GM12878 (cell line): Measurements from ENCODE around the gene NRP2. TPM values are rescaled to one million over a fixed set of nuclear protein-coding genes. Genes with fewer than 3 reads are reported as not detected.

ENCODE experiments used
- ATAC-seq: fragments of 200-7000 bp; cut with Tn5 transposase; 3 replicates; pipeline ENCODE4 v1.9.1; 2020; ENCODE audit warnings: mild to moderate bottlenecking, moderate library complexity
- BruUV-seq: library from RNA; stranded (reverse); fragments of 400-500 nt; replicated peaks from 2 replicates; lab custom pipeline; 2021; lab: Mats Ljungman, UMichigan
- CTCF ChIA-PET: fragments of 300-600 bp; sonication (Branson Sonifier 250); formaldehyde crosslinking; extraction: SDS; loops from one replicate; lab custom pipeline; 2021; ENCODE audit warnings: inconsistent platforms; lab: Yijun Ruan, JAX
- POLR2A ChIA-PET: fragments of 350-600 bp; formaldehyde crosslinking; extraction: SDS; loops from one replicate; lab custom pipeline; 2021; ENCODE audit warnings: inconsistent platforms; lab: Charles Lee
- RAD21 ChIA-PET: fragments of 300-600 bp; sonication (Branson Sonifier 250); formaldehyde crosslinking; loops from one replicate; lab custom pipeline; 2023; ENCODE audit warnings: antibody characterized with exemption; ENCODE audit not compliant: unreplicated experiment; lab: Charles Lee
- SMC1A ChIA-PET: fragments of 300-600 bp; sonication (Branson Sonifier 250); formaldehyde crosslinking; loops from one replicate; lab custom pipeline; 2023; ENCODE audit not compliant: unreplicated experiment, uncharacterized antibody; lab: Charles Lee
- DNase-seq: peaks from one replicate; pipeline ENCODE4 v3.0.0-alpha.2; 2011; ENCODE audit warnings: low read depth, low spot score
- FAIRE-seq: peaks from 3 replicates; lab custom pipeline; 2011; peaks lifted over from hg19 to GRCh38; lab: Jason Lieb, UNC
- H2AFZ ChIP-seq: 2 replicates; pipeline ENCODE4 v1.6.0; 2011; ENCODE audit warnings: low read depth, low read length, control low read depth; ENCODE audit not compliant: control insufficient read depth
- H3K27ac ChIP-seq: 2 replicates; pipeline ENCODE4 v1.5.1; 2011; ENCODE audit warnings: control low read depth; ENCODE audit not compliant: control insufficient read depth, insufficient read depth
- H3K27me3 ChIP-seq, 2 experiments: replicated peaks in 1 of 2; 2 replicates each; pipeline versions ENCODE4 v1.6.0 to v1.6.1; 2011; ENCODE audit warnings: low read length in 1 of 2; ENCODE audit not compliant: control insufficient read depth in 2 of 2, insufficient read depth in 2 of 2
- H3K36me3 ChIP-seq, 2 experiments: 2 replicates each; pipeline ENCODE4 v1.5.1; 2011; ENCODE audit warnings: low read length in 1 of 2; ENCODE audit not compliant: control insufficient read depth in 2 of 2, insufficient read depth in 2 of 2
- H3K4me1 ChIP-seq: 2 replicates; pipeline ENCODE4 v1.6.1; 2011; ENCODE audit warnings: mild to moderate bottlenecking, low read length, moderate library complexity, mixed read lengths; ENCODE audit not compliant: control insufficient read depth, insufficient read depth
- H3K4me2 ChIP-seq: 2 replicates; pipeline ENCODE4 v1.6.0; 2011; ENCODE audit warnings: control low read depth; ENCODE audit not compliant: control insufficient read depth, insufficient read depth
- H3K4me3 ChIP-seq: fragments of 200-600 bp; sonication (generic); 2 replicates; pipeline ENCODE4 v1.5.1; 2016
- H3K79me2 ChIP-seq: 2 replicates; pipeline ENCODE4 v1.6.0; 2011; ENCODE audit warnings: low read length; ENCODE audit not compliant: control insufficient read depth, insufficient read depth
- H3K9ac ChIP-seq: 2 replicates; pipeline ENCODE4 v1.8.0; 2011; ENCODE audit warnings: low read length, control low read depth, mixed read lengths; ENCODE audit not compliant: control insufficient read depth, insufficient read depth
- H3K9me3 ChIP-seq: replicated peaks from 3 replicates; pipeline ENCODE4 v1.5.1; 2011; ENCODE audit warnings: mild to moderate bottlenecking, low read length; ENCODE audit not compliant: control insufficient read depth, insufficient read depth
- H4K20me1 ChIP-seq: 2 replicates; pipeline ENCODE4 v1.6.0; 2011; ENCODE audit not compliant: control insufficient read depth, insufficient read depth
- CREB1 ChIP-seq: IDR thresholded peaks from 2 replicates; pipeline ENCODE4 v1.6.1; 2012; ENCODE audit warnings: low read depth, mild to moderate bottlenecking, inconsistent platforms
- HCFC1 ChIP-seq: fragments of 150-350 bp; IDR thresholded peaks from 2 replicates; pipeline ENCODE4 v1.6.1; 2014; ENCODE audit warnings: low read length
- IRF5 ChIP-seq: fragments of 450-650 bp; IDR thresholded peaks from 2 replicates; pipeline ENCODE4 v1.6.1; 2017; ENCODE audit warnings: borderline replicate concordance
- JUND ChIP-seq: IDR thresholded peaks from 2 replicates; pipeline ENCODE4 v1.6.1; 2012; ENCODE audit warnings: low read depth, mild to moderate bottlenecking, low read length, improper control_type of control experiment, moderate library complexity
- KAT2A ChIP-seq: conservative IDR thresholded peaks from 2 replicates; pipeline ENCODE4 v1.6.1; 2011; ENCODE audit warnings: low read depth, low read length; ENCODE audit not compliant: control insufficient read depth
- NFIC ChIP-seq: IDR thresholded peaks from 2 replicates; pipeline ENCODE4 v1.6.1; 2012; ENCODE audit warnings: low read depth, mild to moderate bottlenecking, inconsistent platforms, low read length, moderate library complexity
- NKRF ChIP-seq: fragments of 450-650 bp; conservative IDR thresholded peaks from 2 replicates; pipeline ENCODE4 v1.6.1; 2017; ENCODE audit warnings: mild to moderate bottlenecking, moderate library complexity
- PAX5 ChIP-seq: IDR thresholded peaks from 2 replicates; pipeline ENCODE4 v1.6.1; 2011; ENCODE audit warnings: low read depth, low read length, borderline replicate concordance
- RCOR1 ChIP-seq: conservative IDR thresholded peaks from 2 replicates; pipeline ENCODE4 v1.6.1; 2012; ENCODE audit warnings: low read depth, low read length, improper control_type of control experiment
- RUNX3 ChIP-seq: IDR thresholded peaks from 2 replicates; pipeline ENCODE4 v1.6.1; 2012; ENCODE audit warnings: low read length, inconsistent platforms
- SIN3A ChIP-seq: IDR thresholded peaks from 2 replicates; pipeline ENCODE4 v1.6.1; 2012; ENCODE audit warnings: low read depth, low read length, improper control_type of control experiment
- USF1 ChIP-seq: IDR thresholded peaks from 2 replicates; pipeline ENCODE4 v1.6.1; 2011; ENCODE audit warnings: borderline replicate concordance, low read depth, mild to moderate bottlenecking, moderate library complexity, mixed read lengths, low read length; ENCODE audit not compliant: insufficient read depth; ENCODE audit errors: extremely low read length
- ZNF622 ChIP-seq: fragments of 450-650 bp; IDR thresholded peaks from 2 replicates; pipeline ENCODE4 v1.6.1; 2017; ENCODE audit warnings: mild to moderate bottlenecking, inconsistent platforms
- WGBS: methylation state at CpG from one replicate; pipeline ENCODE4 v1.1.6; 2016; ENCODE audit warnings: low lambda C conversion rate; ENCODE audit not compliant: insufficient replicate concordance, insufficient coverage; ENCODE audit errors: missing lambda C conversion rate; 5-methylcytosine and 5-hydroxymethylcytosine counted together
- in situ Hi-C: fragments of 300-500 bp; cut with MboI; formaldehyde crosslinking; loops from 9 replicates; pipeline ENCODE4 v1.14.3; 2018; ENCODE audit warnings: mixed read lengths
- intact Hi-C: fragments of 100-400 bp; cut with micrococcal nuclease; formaldehyde crosslinking; loops from one replicate; pipeline ENCODE4 v1.14.2; 2022; ENCODE audit not compliant: unreplicated experiment
- polyA plus RNA-seq, 11 experiments: library from polyadenylated mRNA; depleted of rRNA in 4 of 11; unstranded in 6 of 11; stranded (reverse) in 5 of 11; fragments of >200 nt; fragmentation: Nextera tagmentation in 4 of 11; fragmentation: Illumina TruSeq in 1 of 11; extraction: Ambion mirVana in 4 of 11; extraction: Trizol in 1 of 11; gene quantifications; 1 replicate in 1 of 11; 2 replicates in 10 of 11; pipeline versions ENCODE4 v1.2.1 to v1.2.3, GENCODE V29; 2011 to 2016; ENCODE audit warnings: inconsistent platforms in 2 of 11, missing spikeins in 2 of 11, low read depth in 1 of 11
- total RNA-seq, 4 experiments: library from RNA; depleted of rRNA in 3 of 4; stranded (reverse); fragments of >200 nt in 3 of 4; fragmentation: Illumina TruSeq in 1 of 4; extraction: Trizol in 1 of 4; gene quantifications; 2 replicates each; pipeline versions ENCODE4 v1.2.1 to v1.2.3, GENCODE V29; 2013 to 2021
- TF ChIP-seq, protein P1 (sequence below): IDR thresholded peaks from 2 replicates; pipeline ENCODE4 v1.6.1; 2011; ENCODE audit warnings: mild to moderate bottlenecking, low read depth, low read length, moderate library complexity; ENCODE audit not compliant: insufficient replicate concordance
- TF ChIP-seq, protein P2 (sequence below): fragments of 450-650 bp; formaldehyde crosslinking; IDR thresholded peaks from 2 replicates; pipeline ENCODE4 v1.5.0; 2022; ENCODE audit warnings: mild to moderate bottlenecking, missing genetic modification characterization

NRP2 gene
- total and polyA plus RNA-seq, 10 of the 15 experiments (the other 5 are each of a cell fraction or from before 2014, with no cell fraction given), result 0.06 to 1.2 (median 0.46) TPM

- RAD21 ChIA-PET, result no interaction called here
- Histone ChIP-seq H3K9me3 (no peaks in the 10 kb centered on the region), H3K4me2 (no peak overlapping the region), H3K27ac (no peak overlapping the region), H3K27me3 (no peaks in the 10 kb centered on the region; a peak in 1 of 4 replicates), H3K79me2 (no peaks in the 10 kb centered on the region), H2AFZ (no peak overlapping the region), H3K9ac (no peak overlapping the region), H3K4me3 (no peak overlapping the region), H4K20me1 (no peaks in the 10 kb centered on the region), H3K36me3 (no peaks in the 10 kb centered on the region), H3K4me1 (no peaks in the 10 kb centered on the region)
- in situ Hi-C loops, result no loop called here
- intact Hi-C loops, result no loop called here
- 54% methylated on average over 14 of the region's 14 CpGs for WGBS
- SMC1A ChIA-PET, result no interaction called here
- no TSS peak for BruUV-seq
- FAIRE-seq, result no peak
- CTCF ChIA-PET, result no interaction called here
- DNase-seq, result no peak
- no peak for ATAC-seq
- POLR2A ChIA-PET, result no interaction called here
- TF ChIP-seq JUND (no peak), USF1 (no peak), IRF5 (no peak), PAX5 (no peak), SIN3A (no peak), NKRF (no peak), RUNX3 (no peak), NFIC (no peak), HCFC1 (no peak), RCOR1 (no peak), KAT2A (no peak), CREB1 (no peak), ZNF622 (no peak)
- TF ChIP-seq, protein P1, sequence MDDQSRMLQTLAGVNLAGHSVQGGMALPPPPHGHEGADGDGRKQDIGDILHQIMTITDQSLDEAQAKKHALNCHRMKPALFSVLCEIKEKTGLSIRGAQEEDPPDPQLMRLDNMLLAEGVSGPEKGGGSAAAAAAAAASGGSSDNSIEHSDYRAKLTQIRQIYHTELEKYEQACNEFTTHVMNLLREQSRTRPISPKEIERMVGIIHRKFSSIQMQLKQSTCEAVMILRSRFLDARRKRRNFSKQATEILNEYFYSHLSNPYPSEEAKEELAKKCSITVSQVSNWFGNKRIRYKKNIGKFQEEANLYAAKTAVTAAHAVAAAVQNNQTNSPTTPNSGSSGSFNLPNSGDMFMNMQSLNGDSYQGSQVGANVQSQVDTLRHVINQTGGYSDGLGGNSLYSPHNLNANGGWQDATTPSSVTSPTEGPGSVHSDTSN, result no peak
- TF ChIP-seq, protein P2, sequence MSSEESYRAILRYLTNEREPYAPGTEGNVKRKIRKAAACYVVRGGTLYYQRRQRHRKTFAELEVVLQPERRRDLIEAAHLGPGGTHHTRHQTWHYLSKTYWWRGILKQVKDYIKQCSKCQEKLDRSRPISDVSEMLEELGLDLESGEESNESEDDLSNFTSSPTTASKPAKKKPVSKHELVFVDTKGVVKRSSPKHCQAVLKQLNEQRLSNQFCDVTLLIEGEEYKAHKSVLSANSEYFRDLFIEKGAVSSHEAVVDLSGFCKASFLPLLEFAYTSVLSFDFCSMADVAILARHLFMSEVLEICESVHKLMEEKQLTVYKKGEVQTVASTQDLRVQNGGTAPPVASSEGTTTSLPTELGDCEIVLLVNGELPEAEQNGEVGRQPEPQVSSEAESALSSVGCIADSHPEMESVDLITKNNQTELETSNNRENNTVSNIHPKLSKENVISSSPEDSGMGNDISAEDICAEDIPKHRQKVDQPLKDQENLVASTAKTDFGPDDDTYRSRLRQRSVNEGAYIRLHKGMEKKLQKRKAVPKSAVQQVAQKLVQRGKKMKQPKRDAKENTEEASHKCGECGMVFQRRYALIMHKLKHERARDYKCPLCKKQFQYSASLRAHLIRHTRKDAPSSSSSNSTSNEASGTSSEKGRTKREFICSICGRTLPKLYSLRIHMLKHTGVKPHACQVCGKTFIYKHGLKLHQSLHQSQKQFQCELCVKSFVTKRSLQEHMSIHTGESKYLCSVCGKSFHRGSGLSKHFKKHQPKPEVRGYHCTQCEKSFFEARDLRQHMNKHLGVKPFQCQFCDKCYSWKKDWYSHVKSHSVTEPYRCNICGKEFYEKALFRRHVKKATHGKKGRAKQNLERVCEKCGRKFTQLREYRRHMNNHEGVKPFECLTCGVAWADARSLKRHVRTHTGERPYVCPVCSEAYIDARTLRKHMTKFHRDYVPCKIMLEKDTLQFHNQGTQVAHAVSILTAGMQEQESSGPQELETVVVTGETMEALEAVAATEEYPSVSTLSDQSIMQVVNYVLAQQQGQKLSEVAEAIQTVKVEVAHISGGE (CRISPR knock-in tag), result no peak
These were observed 63.5 kb downstream of the NRP2 start for GRCh38 chr2:205745661-205746419.
